GM19452 (cell line): Measurements from ENCODE around the gene KLK5.

Experiments
- ATAC-seq: cut with Tn5 transposase; IDR thresholded peaks from one replicate; pipeline ENCODE4 v1.9.1; 2021; ENCODE audit not compliant: unreplicated experiment

Gene KLK5

GRCh38 chr19:50969413-50969760, 16.5 kb upstream of the KLK5 start, which contains the start of gene KLK6:
Gene KLK6 (minus strand): TSS chr19:50969591. CDS start chr19:50968104, 1,487 bp downstream.
- no peak for ATAC-seq

DNA sequence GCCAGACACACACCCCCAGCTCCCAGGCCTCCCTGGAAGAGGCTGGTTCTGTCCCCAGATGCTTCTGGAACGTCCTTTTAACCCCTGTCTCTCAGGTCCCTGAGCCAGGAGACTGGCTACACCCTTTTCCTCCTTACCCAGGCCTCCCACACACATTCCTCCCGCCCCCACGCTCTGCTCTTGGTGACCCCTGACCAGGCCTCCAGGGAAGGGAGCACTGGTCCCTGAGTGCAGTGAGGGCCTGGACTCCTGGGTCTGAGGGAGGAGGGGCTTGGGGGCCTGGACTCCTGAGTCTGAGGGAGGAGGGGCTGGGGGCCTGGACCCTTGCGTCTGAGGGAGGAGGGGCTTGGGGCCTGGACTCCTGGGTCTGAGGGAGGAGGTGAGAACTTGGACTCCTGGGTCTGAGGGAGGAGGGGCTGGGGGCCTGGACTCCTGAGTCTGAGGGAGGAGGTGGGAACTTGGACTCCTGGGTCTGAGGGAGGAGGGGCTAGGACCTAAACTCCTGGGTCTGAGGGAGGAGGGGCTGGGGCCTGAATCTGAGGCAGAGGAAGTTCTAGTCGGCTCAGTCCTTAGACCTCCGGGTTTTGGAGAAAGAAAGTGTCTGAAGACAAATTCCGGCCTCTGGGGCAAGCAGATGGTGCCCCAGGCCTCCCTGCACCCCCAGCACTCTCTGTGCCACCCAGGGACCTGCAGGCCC, 16.0 kb upstream of the KLK5 start:
- no peak for ATAC-seq

DNA sequence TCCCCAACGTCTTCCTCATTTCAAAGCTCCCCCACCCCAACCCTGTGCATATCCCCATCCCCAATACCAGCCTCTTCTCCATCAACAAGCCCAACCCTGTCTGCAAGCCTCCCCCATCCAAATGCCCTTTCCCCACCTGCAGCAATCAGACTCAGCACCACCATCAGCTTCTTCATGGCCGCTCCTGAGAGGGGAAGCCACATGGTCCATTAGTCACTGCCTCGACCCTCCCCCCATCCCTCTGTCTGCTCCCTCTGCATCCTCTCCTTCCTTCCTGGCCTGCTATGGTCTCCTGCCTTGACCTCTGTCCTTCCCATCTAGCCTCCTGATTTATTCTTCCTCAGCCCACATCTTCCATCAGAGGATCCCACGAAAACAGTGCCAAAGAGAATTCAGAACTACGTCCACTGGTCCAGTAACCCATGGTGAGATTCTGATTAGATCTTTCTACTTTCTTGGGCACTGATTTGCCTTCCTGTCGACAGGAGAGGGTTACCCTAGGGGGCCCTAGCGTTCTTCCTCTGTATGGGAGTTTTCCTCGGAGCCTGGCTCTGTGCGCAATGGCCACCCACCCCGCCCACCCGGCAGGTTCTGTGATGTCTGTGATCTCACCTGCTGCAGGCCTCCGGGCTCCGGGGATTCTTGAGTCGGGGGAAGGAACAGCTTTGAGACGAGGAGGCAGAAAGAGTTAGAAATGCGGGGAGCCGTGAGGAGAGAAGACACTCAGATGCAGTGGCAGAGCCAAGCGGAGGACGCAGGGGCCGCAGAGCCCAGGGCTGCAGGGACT, 15.3 kb upstream of the KLK5 start:
- ATAC-seq: no peak

DNA sequence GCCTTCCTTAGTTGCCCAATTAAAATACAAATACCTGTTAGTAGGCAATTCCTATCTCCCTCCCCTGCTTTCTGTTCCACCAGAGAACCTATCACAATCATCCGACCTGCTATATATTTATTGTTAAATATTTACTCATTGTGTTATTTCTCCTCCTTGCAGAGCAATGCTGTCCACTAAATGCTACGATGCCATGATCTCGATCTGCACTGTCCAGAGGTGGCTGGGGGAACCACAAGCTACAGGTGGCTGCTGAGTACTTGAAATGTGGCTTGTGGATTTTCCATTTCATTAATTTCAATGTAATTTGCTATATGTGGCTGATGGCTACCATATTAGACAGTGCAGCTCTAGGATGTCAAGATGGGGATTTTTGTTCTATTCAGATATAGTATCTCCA, 11.4 kb upstream of the KLK5 start:
- no peak for ATAC-seq

DNA sequence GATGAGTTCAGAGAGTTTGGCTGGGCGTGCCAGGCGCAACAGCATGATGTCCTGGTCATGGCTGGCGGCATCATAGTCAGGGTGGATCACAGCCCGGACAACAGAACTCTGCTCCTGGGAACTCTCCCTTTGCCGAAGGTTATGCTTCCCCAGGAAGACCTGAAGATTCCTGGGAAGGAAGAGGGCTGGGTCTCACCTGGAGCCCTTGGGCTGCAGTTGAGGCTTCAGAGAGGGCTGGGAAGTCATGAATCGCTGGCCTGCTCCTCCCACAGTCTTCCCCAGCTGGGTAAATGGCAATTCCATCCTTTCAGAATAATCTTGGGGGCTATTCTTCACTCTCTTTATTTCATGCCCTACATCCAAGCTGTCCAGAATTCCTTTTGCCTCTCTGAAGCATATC, 10.5 kb upstream of the KLK5 start:
- ATAC-seq: no peak

GRCh38 chr19:50962245-50962644, 9.4 kb upstream of the KLK5 start:
- no peak for ATAC-seq

DNA sequence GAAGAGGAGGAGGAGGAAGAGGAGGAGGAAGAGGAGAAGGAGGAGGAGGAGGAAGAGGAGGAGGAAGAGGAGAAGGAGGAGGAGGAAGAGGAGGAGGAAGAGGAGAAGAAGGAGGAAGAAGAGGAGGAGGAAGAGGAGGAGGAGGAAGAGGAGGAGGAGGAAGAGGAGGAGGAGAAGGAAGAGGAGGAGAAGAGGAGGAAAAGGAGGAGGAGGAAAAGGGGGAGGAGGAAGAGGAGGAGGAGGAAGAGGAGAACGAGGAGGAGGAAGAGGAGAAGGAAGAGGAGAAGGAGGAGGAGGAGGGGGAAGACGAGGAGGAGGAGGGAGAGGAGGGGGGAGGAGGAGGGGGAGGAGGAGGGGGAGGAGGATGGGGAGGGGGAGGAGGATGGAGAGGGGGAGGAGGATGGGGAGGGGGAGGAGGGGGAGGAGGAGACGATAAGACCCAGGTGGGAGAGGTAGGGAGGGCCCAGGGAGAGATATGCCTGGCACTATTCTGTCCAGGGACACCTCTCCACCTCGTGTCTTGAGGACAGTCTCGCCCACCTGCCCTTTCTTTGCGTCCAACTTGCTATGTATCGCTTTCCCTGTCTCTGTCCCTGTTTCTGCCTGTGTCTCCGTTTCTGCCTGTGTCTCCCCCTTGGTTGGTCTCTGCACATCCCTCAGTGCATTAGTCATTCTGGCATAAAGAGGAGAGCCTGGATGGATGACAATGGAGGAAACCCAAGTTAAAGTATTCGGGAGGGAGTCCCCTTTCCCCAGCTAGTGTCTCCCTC, 7.1 kb upstream of the KLK5 start:
- ATAC-seq: no peak

DNA sequence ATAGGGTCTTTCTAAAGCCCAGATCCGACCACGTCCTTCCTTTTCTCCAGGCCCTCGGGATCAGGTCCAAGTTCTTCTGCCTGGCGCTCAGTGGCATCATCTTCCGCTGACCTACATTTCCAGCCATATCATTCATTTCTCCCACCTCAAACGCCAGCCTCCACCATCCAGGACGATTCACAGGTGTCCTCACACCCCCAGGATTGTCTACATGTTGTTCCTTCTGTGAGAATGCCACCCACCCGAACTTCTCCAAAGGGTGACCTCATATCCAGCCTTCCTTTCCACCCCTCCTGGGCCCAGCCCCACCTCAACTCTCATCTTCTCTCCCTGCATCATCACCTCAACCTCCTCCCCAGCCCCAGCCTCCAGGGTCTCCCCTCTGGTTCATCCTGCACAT, 4.7 kb upstream of the KLK5 start:
- ATAC-seq: no peak

GRCh38 chr19:50949861-50950260, 3.0 kb downstream of the KLK5 start:
- ATAC-seq: no peak

DNA sequence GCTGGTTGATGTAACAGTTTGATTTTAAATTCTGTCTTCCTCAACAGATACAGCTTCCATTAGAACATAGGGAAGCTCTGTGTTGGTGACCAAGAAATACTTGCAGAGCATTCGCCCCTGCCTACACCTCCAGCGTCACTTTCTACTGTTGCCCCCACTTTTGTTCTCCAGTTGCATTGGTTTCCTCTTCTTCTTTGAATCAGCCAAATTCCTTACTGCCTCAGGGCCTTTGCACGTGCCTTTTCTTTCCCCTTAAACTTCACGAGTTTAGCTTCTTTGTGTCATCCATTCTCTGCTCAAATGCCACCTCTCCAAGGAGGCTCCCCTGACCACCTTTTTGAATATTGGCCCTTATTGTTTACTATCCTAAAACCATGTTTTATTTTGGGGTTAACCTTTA, 5.7 kb downstream of the KLK5 start:
- no peak for ATAC-seq

- ATAC-seq: no peak
Measured at GRCh38 chr19:50944795-50945194, 8.0 kb downstream of the KLK5 start.

- no peak for ATAC-seq
Measured at GRCh38 chr19:50943074-50943828, 9.6 kb downstream of the KLK5 start.

GRCh38 chr19:50939596-50939995, 13.2 kb downstream of the KLK5 start:
- no peak for ATAC-seq

- ATAC-seq: no peak
Measured at GRCh38 chr19:50933640-50934039, 19.2 kb downstream of the KLK5 start.

GRCh38 chr19:50932690-50933083, 20.2 kb downstream of the KLK5 start:
- no peak for ATAC-seq

GRCh38 chr19:50932018-50932689, 20.7 kb downstream of the KLK5 start:
- no peak for ATAC-seq

DNA sequence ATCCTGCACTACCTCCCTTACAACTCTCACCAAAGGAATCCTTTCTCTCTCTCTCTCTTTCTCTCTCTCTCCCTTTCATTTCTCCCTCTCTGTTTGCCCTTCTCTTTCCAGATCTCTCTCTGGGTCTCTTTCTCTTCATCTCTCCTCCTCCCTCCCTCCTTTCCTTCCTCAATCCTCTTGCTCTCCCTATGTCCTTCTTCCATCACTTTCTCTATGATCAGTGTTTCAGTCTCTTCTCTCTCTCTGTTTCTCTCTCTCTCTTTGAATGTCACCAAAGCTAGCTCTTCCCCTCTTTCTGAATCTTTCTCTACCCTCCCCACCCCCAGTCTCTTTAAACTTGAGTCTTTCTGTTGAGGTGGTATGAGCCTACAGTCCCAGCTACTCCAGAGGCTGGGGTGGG, 21.8 kb downstream of the KLK5 start:
- no peak for ATAC-seq

- no peak for ATAC-seq
Measured at GRCh38 chr19:50928831-50929230, 24.0 kb downstream of the KLK5 start.

- no peak for ATAC-seq
Measured at GRCh38 chr19:50926144-50926543, 26.7 kb downstream of the KLK5 start.

GRCh38 chr19:50925734-50926133, 27.1 kb downstream of the KLK5 start:
- no peak for ATAC-seq

- no peak for ATAC-seq
Measured at GRCh38 chr19:50924586-50924985, 28.3 kb downstream of the KLK5 start.
